DND-41 (cell line): ENCODE data around the gene BPIFB4.

Experiments
- CTCF ChIP-seq: IDR thresholded peaks from 2 replicates; pipeline ENCODE4 v1.5.1; 2012; ENCODE audit warnings: borderline replicate concordance, low read length, moderate library complexity, mild to moderate bottlenecking; ENCODE audit not compliant: poor library complexity, severe bottlenecking; ENCODE audit errors: extremely low read depth
- EZH2 ChIP-seq: IDR thresholded peaks from 3 replicates; pipeline ENCODE4 v1.6.1; 2012; ENCODE audit warnings: borderline replicate concordance, low read depth, mild to moderate bottlenecking, moderate library complexity, low read length, inconsistent platforms; ENCODE audit not compliant: severe bottlenecking

- TF ChIP-seq CTCF (no peak), EZH2 (no peak)
These were observed 4.8 kb upstream of the BPIFB4 start for GRCh38 chr20:33074675-33075074.
